Urinary bladder (tissue), 4 donors: ENCODE data around the gene ZCCHC18. TPM values are rescaled to one million over a fixed set of nuclear protein-coding genes. Genes with fewer than 3 reads are reported as not detected.
"Not testable (repeated sequence)": the region's sequence is repeated elsewhere in the genome, so short reads cannot be mapped to it uniquely, and the experiment has no call there.

Experiments
- DNase-seq: peaks from one replicate; pipeline ENCODE4 v3.0.0-alpha.2; 2015; ENCODE audit errors: extremely low spot score
- H3K27ac ChIP-seq: one replicate; pipeline ENCODE4 v1.5.1; 2013; ENCODE audit warnings: low read depth, mild to moderate bottlenecking, moderate library complexity
- H3K36me3 ChIP-seq: one replicate; pipeline ENCODE4 v1.6.1; 2013; ENCODE audit warnings: mild to moderate bottlenecking, moderate library complexity; ENCODE audit not compliant: insufficient read depth
- H3K4me1 ChIP-seq: one replicate; pipeline ENCODE4 v1.6.1; 2013; ENCODE audit warnings: mild to moderate bottlenecking, moderate library complexity; ENCODE audit not compliant: insufficient read depth
- H3K4me3 ChIP-seq: one replicate; pipeline ENCODE4 v1.5.1; 2013; ENCODE audit warnings: low read depth, low read length
- WGBS: extraction: QIAGEN DNeasy Blood & Tissue Kit; methylation state at CpG from one replicate; pipeline ENCODE4 v1.1.7; 2013; 5-methylcytosine and 5-hydroxymethylcytosine counted together
- polyA plus RNA-seq: library from polyadenylated mRNA; stranded (reverse); fragments of 200-250 nt; gene quantifications from one replicate; pipeline ENCODE4 v1.2.3, GENCODE V29; 2013
- total RNA-seq: library from RNA; depleted of rRNA; stranded (reverse); fragments of >200 nt; gene quantifications from one replicate; pipeline ENCODE4 v1.2.3, GENCODE V29; 2014
- donor health status: healthy with polysubstance abuse.
- donor health status: healthy.

The ZCCHC18 gene
- 3.3 TPM for total RNA-seq
- 2.2 TPM for polyA plus RNA-seq

- Histone ChIP-seq H3K4me3 (peak within 1 kb of the TSS; percentile 58), H3K27ac (peak within 1 kb of the TSS; percentile 41), H3K4me1 (no peaks in the 10 kb centered on the region), H3K36me3 (no peaks in the 10 kb centered on the region)
- no peak for DNase-seq
- under 1% methylated on average over 64 of the region's 67 CpGs for WGBS
Observed at GRCh38 chrX:104112326-104112951, at the start of gene ZCCHC18. ZCCHC18 (plus strand) TSS chrX:104112523; CDS start chrX:104114112, 1,589 bp downstream.

GRCh38 chrX:104062636-104063035 is 49.7 kb upstream of the ZCCHC18 start:
- over 99% methylated on average over 9 of the region's 18 CpGs for WGBS
- not testable (repeated sequence) for H3K4me1 ChIP-seq, DNase-seq, H3K36me3 ChIP-seq, H3K4me3 ChIP-seq, H3K27ac ChIP-seq

- WGBS, result no CpG with 5 or more reads among the region's 46 CpGs
- H3K4me3 ChIP-seq, H3K27ac ChIP-seq, H3K36me3 ChIP-seq, H3K4me1 ChIP-seq, DNase-seq: not testable (repeated sequence)
Observed at GRCh38 chrX:104075778-104076445, 36.4 kb upstream of the ZCCHC18 start, which contains the start of gene TMSB15C. TMSB15C (minus strand) TSS chrX:104076236.

- not testable (repeated sequence) for H3K4me3 ChIP-seq, DNase-seq, H3K36me3 ChIP-seq, H3K4me1 ChIP-seq, H3K27ac ChIP-seq
- WGBS, result no CpG with 5 or more reads among the region's 6 CpGs
Observed at GRCh38 chrX:104077854-104078253, 34.5 kb upstream of the ZCCHC18 start.

- Histone ChIP-seq H3K4me3 (no peak overlapping the region), H3K36me3 (no peaks in the 10 kb centered on the region), H3K4me1 (no peaks in the 10 kb centered on the region), H3K27ac (no peak overlapping the region)
- WGBS, result 76% methylated on average over 4 of the region's 4 CpGs
- DNase-seq, result no peak
Observed at GRCh38 chrX:104084063-104084462, 28.3 kb upstream of the ZCCHC18 start.

GRCh38 chrX:104084534-104085277 is 27.6 kb upstream of the ZCCHC18 start:
- WGBS, result 65% methylated on average over 5 of the region's 5 CpGs
- no peak for DNase-seq
- Histone ChIP-seq H3K4me3 (no peak overlapping the region), H3K4me1 (no peaks in the 10 kb centered on the region), H3K27ac (no peak overlapping the region), H3K36me3 (no peaks in the 10 kb centered on the region)

GRCh38 chrX:104085477-104085876 is 26.8 kb upstream of the ZCCHC18 start:
- WGBS, result 91% methylated on average over 7 of the region's 7 CpGs
- no peak overlapping the region for H3K27ac ChIP-seq
- no peak for DNase-seq
- no peaks in the 10 kb centered on the region for H3K36me3 ChIP-seq
- H3K4me1 ChIP-seq, result no peaks in the 10 kb centered on the region
- H3K4me3 ChIP-seq, result no peak overlapping the region

GRCh38 chrX:104085919-104086318 is 26.4 kb upstream of the ZCCHC18 start:
- H3K4me1 ChIP-seq, result no peaks in the 10 kb centered on the region
- 91% methylated on average over 7 of the region's 7 CpGs for WGBS
- H3K36me3 ChIP-seq, result no peaks in the 10 kb centered on the region
- no peak overlapping the region for H3K4me3 ChIP-seq
- no peak overlapping the region for H3K27ac ChIP-seq
- no peak for DNase-seq

- no peak overlapping the region for H3K27ac ChIP-seq
- WGBS, result under 1% methylated on average over 4 of the region's 4 CpGs
- DNase-seq, result no peak
- H3K36me3 ChIP-seq, result no peaks in the 10 kb centered on the region
- H3K4me1 ChIP-seq, result no peaks in the 10 kb centered on the region
- H3K4me3 ChIP-seq, result no peak overlapping the region
Observed at GRCh38 chrX:104098151-104098808, 14.0 kb upstream of the ZCCHC18 start.

GRCh38 chrX:104098919-104099318 is 13.4 kb upstream of the ZCCHC18 start:
- Histone ChIP-seq H3K4me1 (no peaks in the 10 kb centered on the region), H3K36me3 (no peaks in the 10 kb centered on the region), H3K4me3 (no peak overlapping the region), H3K27ac (no peak overlapping the region)
- no peak for DNase-seq

- H3K36me3 ChIP-seq, result no peaks in the 10 kb centered on the region
- no peak for DNase-seq
- no peaks in the 10 kb centered on the region for H3K4me1 ChIP-seq
- H3K4me3 ChIP-seq, result no peak overlapping the region
- WGBS, result 96% methylated on average over 10 of the region's 10 CpGs
- H3K27ac ChIP-seq, result no peak overlapping the region
Observed at GRCh38 chrX:104104676-104105075, 7.6 kb upstream of the ZCCHC18 start.

- Histone ChIP-seq H3K4me1 (no peaks in the 10 kb centered on the region), H3K4me3 (no peak overlapping the region), H3K36me3 (no peaks in the 10 kb centered on the region), H3K27ac (no peak overlapping the region)
- no peak for DNase-seq
- WGBS, result 79% methylated on average over 11 of the region's 11 CpGs
Observed at GRCh38 chrX:104105330-104106262, 6.7 kb upstream of the ZCCHC18 start.

GRCh38 chrX:104108955-104109354 is 3.4 kb upstream of the ZCCHC18 start:
- no peak overlapping the region for H3K27ac ChIP-seq
- DNase-seq, result no peak
- 90% methylated on average over 1 of the region's 1 CpG for WGBS

More at GRCh38 chrX:104108955-104109354, 3.4 kb upstream of the ZCCHC18 start:
- Histone ChIP-seq H3K36me3 (no peaks in the 10 kb centered on the region), H3K4me1 (no peaks in the 10 kb centered on the region), H3K4me3 (no peak overlapping the region)
